Ramos (cell line): ENCODE measurements around the gene PLXNB1.

Experiments
- in situ Hi-C: fragments of 300-500 bp; cut with MboI; formaldehyde crosslinking; loops from one replicate; pipeline ENCODE4 v1.14.3; 2022; ENCODE audit warnings: low sequenced_read_pairs; ENCODE audit not compliant: unreplicated experiment

Gene PLXNB1

DNA sequence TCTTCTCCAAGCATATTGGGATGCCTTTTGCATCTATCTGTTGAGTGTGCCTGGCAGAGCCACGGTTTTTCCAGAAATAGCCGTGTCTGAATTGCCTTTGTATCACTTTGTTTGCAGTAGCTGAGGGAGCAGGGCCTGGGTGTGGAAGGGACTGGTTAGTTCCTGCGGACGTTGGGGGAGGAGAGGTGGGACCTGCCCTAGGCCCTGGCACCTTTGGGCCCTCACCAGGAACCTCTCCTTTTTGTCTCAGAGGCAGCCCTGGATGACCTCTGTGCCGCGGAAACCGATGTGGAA, 35.3 kb upstream of the PLXNB1 start:
- in situ Hi-C loops, result loop anchor here (10.0 kb wide), 1 partner anchor 170 kb away; the partner anchor contains the start of gene SLC26A6

DNA sequence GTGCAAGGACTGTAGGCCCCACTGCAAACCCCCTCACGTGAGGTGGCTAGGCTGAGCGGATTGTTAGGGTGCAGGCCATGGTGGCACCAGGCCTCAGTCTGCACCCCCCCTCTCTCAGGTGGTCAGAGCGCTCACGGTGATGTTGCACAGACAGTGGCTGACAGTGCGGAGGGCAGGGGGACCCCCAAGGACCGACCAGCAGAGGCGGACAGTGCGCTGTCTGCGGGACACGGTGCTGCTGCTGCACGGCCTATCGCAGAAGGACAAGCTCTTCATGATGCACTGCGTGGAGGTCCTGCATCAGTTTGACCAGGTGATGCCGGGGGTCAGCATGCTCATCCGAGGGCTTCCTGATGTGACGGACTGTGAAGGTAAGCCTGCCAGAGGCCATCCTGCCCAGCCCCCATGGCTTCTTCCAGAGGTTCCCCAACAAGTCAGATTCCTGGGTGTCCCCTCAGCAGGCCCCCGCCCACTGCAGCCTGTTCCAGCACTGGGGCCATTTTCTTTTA, 34.9 kb upstream of the PLXNB1 start:
- in situ Hi-C loops, result loop anchor here (10.0 kb wide), 1 partner anchor 170 kb away; the partner anchor contains the start of gene SLC26A6

DNA sequence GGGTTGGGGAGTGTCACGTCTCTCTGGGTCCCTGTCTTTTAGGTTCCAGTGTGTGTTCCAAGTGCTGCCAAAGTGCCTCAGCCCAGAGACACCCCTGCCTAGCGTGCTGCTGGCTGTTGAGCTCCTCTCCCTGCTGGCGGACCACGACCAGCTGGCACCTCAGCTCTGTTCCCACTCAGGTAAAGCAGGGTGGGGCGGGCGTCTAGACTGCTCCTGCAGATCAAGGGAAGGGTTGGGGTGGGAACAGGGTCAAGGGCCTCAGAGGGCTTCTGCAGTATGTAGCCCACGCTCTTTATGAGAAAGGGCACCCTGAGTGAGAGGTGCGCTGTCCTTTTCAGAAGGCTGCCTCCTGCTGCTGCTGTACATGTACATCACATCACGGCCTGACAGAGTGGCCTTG, 33.8 kb upstream of the PLXNB1 start:
- in situ Hi-C loops, result loop anchor here (10.0 kb wide), 1 partner anchor 171 kb away; the partner anchor contains the start of gene SLC26A6

DNA sequence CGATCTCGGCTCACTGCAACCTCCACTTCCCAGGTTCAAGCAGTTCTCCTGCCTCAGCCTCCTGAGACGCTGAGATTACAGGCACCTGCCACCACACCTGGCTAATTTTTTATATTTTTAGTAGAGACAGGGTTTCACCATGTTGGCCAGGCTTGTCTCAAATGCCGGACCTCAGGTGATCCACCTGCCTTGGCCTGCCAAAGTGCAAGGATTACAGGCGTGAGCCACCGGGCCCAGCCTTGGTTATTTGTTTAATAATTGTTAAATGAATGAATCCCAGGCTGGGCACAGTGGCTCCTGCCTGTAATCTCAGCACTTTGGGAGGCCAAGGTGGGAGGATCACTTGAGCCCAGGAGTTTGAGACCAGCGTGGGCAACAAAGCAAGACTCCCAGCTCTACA, 31.9 kb upstream of the PLXNB1 start:
- in situ Hi-C loops, result loop anchor here (10.0 kb wide), 1 partner anchor 173 kb away; the partner anchor contains the start of gene SLC26A6

DNA sequence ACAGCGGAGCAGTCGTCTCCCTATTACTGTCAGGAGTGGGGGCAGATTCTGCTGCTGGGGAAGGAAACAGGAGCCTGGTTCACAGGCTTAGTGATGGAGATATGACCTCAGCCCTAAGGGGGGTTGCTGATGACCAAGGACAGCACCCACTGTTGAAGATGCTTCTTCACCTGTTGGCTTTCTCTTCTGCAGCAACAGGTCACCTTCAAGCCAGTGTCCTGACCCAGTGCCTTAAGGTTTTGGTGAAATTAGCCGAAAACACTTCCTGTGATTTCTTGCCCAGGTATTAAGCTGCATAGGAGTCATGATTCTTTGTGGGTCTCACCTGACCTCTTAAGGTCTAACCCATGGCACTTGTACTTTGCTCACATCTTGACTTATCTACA, 30.6 kb upstream of the PLXNB1 start:
- in situ Hi-C loops, result loop anchor here (10.0 kb wide), 1 partner anchor 174 kb away; the partner anchor contains the start of gene SLC26A6

DNA sequence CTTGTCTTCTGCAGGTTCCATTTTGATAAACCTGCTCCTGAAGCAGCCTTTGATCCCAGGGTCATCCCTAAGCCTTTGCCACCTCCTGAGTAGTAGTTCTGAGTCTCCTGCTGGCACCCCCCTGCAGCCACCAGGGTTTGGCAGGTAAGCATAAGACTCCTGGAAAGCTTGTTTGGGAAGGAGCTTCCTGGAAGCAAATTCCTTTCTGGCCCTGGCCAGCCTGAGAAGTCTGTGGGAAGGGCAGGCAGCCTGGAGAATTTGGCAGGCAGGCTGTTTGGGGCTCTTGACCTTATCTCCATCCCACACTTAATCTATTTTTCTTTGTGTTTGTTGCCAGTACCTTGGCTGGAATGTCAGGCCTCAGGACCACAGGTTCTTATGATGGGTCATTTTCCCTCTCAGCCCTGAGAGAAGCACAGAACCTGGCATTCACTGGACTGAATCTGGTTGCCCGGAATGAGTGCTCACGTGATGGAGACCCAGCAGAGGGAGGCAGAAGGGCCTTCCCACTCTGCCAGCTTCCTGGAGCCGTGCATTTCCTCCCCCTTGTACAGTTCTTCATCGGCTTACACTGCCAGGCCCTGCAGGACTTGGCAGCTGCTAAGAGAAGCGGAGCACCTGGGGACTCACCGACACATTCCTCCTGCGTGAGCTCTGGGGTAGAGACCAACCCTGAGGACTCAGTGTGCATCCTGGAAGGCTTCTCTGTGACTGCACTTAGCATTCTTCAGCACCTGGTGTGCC, 30.1 kb upstream of the PLXNB1 start:
- in situ Hi-C loops, result loop anchor here (10.0 kb wide), 1 partner anchor 175 kb away; the partner anchor contains the start of gene SLC26A6

DNA sequence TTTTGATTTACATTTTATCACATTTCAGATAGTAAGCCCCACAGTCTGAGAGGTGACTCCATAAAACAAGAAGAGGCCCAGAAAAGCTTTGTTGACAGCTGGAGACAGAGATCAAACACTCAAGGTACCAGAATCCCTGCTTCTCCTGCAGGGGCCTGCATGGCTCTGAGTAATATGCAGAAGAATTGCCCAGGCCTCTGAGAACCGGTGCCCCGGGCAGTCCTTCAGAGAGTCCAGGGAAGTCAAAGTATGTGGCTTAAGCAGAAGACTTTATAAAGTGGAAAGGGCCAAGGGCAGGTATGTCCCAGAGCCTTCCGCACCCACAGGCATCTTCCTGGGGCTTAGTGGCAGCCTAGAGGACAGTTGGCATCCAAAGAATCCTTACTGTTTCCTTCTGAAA, 29.4 kb upstream of the PLXNB1 start:
- in situ Hi-C loops, result no loop called here

DNA sequence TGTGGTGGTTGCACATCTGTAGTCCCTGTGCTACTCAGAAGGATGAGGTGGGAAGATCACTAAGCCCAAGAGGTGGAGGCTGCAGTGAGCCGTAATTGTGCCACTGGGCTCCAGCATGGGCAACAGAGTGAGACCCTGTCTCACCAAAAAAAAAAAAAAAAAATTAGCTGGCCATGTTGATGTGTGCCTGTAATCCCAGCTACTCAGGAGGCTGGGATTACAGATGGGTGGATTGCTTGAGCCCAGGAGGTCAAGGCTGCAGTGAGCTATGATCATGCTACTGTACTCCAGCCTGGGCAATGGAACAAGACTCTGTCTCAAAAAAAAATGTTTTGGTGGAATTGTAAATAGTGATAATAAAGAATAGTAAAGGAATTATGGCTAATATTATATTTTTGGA, 26.6 kb upstream of the PLXNB1 start:
- in situ Hi-C loops, result no loop called here

DNA sequence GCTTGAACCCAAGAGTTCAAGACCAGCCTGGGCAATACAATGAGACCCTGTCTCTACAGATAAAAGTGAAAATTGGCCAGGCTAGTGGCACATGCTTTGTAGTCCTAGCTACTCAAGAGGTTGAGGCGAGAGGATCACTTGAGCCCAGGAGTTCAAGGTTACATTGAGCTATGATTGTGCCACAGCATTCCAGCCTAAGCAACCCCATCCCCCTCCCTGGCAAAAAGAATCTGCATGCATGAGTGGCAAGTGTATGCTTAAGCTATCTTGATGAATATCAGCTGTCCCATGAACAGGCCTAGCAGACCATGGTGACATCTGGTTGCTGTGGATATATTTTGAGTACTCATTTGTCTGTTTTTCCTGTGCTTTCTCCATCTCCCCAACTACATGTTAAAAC, 21.4 kb upstream of the PLXNB1 start:
- in situ Hi-C loops, result no loop called here

DNA sequence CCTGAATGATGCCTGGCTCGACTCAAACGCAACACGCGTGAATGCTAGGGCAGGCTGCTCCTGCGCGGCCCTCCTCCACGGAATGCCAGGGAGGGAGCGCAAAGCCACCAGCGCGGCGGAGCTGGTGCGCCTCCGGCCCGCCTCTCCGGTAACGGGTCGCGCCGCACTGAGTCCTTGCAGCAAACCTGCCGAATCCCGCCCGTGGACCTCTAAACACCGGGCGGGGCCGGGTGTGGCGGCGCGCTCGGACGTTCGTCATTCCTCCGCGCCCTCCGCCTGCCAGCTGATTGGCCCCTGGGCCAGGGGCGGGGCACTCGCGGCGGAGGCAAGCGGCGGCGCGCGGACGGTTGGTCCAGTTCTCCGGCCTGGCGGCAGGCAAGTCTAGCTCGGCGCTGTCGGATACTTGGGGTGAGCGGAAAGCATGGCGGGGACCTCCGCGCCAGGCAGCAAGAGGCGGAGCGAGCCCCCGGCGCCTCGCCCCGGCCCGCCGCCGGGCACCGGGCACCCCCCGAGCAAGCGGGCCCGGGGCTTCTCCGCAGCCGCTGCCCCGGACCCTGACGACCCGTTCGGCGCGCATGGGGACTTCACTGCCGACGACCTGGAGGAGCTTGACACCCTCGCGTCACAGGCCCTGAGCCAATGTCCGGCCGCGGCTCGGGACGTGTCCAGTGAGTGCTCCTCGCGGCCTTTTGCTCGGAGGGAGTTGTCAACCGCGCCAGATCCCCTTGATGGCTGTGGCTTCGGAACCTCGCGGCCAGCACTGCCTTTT, 16.7 kb upstream of the PLXNB1 start, which contains the start of gene ATRIP:
Gene ATRIP (plus strand): TSS at position 313 of the 769 bp plus-strand sequence. CDS start 109 bp downstream, at position 422.
- in situ Hi-C loops, result no loop called here

DNA sequence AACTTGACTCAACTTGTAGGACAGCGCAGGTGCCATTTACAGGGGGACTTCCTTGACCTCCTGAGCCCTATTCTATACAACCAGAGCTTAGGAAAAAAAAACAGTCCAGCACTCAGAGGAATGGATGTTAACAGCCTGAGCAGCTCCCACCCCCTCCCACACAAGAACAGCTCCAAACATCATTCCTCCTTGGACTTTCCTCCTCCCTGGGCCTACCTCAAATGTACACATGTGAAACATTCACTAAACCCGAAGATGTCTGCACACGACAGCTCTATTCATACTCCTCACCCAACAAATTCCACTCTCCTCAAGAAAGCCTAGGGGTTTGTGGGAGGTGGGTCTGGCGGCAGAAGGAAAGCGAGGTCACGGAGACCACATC, 16.1 kb upstream of the PLXNB1 start:
- in situ Hi-C loops, result no loop called here

DNA sequence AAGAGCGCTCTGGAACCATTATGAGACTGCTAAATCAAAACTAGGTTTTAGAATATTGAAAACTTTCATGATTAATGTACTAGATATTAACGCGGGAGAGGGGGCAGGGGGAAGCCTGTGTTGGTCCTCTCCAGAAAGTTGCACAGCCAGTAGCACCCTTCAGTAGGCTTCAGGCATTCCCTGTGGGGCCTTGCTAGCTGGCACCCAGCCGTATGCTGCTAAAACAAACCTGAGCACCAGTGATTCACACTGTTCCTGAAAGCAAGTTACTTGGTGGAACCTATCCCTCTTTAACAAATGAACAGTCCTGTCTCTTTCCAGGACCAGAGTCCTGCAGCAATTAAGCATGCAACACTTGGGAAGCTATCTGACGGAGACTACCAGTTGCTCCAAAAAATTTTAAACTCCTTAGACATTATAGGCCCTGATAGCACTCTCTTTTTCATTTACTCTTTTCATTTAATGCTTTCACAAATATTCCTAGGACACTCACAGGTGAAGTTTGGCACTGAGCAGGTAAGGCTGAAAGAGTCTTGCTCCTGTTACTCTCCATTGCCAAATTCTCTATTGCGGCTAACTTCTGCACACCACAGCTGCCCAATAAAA, 15.5 kb upstream of the PLXNB1 start:
- in situ Hi-C loops, result no loop called here

DNA sequence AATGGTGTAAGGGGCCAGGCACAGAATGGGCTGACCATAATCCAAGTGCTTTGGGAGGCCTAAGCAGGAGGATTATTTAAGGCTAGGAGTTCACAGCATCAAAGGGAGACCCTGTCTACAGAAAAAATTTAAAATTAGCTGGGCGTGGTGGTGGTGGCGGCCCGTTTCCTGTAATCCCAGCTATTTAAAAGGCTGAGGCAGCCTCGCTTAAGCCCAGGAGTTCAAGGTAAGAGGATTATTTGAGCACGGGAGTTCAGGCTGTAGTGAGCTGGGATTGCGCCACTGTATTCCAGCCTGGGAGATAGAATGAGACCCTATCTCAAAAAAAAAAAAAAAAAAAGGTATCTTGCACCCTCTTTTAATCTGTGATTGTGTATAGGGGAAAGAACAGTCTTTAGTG, 12.1 kb upstream of the PLXNB1 start:
- in situ Hi-C loops, result no loop called here

DNA sequence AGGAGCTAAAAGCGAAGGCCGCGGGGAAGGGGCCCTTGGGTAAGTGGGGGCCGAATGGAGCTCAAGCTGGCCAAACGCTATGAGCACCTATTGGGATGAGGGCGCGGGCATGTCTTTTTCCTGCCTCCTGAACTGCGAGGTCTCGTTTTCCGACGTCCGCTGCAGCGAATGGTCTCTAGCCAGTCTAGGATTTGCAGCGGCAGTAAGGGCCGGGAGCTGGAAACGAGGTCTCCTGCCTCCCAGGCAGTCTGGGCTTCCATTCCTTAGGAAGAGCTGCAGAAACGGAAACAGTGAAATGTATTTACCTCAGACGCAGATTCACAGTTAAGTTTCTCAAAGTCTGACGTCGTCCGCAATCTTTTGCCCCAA, 10.7 kb upstream of the PLXNB1 start:
- in situ Hi-C loops, result no loop called here

DNA sequence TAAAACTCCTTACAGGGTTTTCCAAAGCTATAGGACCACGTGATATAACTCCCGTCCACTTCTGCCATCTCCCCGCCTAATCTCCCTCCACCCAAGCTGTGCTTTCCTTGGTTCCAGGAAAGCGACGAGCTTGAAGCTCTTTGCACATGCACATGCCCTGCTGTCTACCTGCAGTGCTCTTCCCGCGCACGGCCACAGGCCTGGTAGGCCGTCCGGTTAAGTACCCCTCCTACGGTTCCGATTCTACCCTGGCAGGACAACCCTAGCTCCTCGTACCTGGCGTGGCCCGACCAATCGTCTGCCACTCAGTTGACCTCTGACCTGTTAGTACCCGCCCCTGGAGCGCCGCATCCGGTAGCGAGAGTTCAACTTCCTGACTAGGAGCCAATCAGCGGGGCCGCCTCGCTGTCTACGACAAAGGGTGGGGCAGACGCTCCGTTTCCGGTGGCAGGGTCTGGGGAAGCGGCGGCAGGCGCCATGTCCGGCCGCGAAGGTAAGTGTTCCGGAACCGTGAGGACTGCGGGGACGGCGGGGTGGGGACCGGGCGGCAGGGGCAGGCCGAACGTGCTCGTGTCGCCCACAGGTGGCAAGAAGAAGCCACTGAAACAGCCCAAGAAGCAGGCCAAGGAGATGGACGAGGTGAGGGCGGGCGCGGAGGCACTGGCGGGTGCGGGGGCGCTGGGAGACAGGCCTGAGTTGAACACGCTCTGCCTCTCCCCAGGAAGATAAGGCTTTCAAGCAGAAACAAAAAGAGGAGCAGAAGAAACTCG, 10.1 kb upstream of the PLXNB1 start, which contains the start of the genes CCDC51 and TMA7:
Gene CCDC51 (minus strand): TSS at position 300 of the 770 bp plus-strand sequence. CDS start 4,991 bp downstream, outside the sequence.
Gene TMA7 (plus strand): TSS at position 438 of the 770 bp plus-strand sequence. CDS start 40 bp downstream, at position 478.
- in situ Hi-C loops, result loop anchor here (5.0 to 10.0 kb wide), 2 partner anchors 205 to 248 kb away; no protein-coding TSS in a partner anchor

DNA sequence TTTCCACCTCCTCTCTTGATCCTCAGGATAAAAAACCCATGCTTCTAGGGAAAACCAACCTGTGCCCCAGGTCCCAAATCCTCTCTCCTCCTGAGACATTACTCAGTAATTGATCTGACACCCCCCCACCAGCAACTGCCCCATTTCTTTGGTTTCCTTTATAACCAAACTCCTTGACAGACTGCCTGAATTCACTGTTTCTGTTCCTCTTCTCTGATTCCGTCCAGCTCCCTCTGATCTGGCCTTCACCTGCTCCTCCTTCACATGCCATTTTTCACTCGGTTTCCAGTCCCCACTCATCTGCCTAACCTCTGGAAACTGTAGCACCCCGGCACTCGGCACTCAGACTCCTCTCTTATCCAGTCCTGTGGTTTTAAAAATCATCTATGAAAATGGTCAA, 7.9 kb upstream of the PLXNB1 start:
- in situ Hi-C loops, result loop anchor here (5.0 to 10.0 kb wide), 2 partner anchors 203 to 246 kb away; no protein-coding TSS in a partner anchor

DNA sequence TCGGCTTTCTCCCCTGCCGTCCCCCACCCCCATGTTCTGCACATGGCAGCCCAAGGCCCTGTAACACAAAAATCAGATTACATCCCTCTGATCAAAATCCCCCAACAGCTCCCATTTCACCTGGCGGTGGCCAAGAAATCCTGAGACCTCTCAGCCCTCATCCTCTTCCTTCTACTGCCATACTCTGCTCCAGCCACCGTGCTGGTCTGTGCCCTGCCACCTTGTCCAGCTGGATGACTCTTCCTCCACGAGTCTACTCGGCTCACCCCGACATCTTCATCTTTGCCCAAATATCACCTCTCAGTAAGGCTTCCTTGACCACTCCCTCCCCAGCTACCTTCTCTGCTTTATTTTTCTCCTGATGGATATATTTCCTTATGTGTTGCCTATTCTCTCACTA, 7.0 kb upstream of the PLXNB1 start:
- in situ Hi-C loops, result loop anchor here (5.0 to 10.0 kb wide), 2 partner anchors 202 to 245 kb away; no protein-coding TSS in a partner anchor

DNA sequence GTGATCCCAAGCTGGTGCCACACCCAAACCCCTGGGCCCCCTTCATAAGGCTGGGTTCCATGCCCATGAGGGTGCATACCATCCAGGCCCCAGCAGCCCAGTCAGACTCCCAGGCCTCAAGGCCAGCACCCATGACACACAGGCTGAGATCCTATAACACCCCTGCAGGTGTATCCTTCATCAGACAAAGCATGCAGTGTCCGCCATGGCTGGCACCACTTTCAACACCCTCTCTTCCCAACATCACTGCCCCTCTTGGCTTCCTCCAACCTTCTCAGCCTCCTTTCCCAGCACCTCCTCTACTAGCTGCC, 6.5 kb upstream of the PLXNB1 start:
- in situ Hi-C loops, result loop anchor here (5.0 to 10.0 kb wide), 2 partner anchors 202 to 244 kb away; no protein-coding TSS in a partner anchor

DNA sequence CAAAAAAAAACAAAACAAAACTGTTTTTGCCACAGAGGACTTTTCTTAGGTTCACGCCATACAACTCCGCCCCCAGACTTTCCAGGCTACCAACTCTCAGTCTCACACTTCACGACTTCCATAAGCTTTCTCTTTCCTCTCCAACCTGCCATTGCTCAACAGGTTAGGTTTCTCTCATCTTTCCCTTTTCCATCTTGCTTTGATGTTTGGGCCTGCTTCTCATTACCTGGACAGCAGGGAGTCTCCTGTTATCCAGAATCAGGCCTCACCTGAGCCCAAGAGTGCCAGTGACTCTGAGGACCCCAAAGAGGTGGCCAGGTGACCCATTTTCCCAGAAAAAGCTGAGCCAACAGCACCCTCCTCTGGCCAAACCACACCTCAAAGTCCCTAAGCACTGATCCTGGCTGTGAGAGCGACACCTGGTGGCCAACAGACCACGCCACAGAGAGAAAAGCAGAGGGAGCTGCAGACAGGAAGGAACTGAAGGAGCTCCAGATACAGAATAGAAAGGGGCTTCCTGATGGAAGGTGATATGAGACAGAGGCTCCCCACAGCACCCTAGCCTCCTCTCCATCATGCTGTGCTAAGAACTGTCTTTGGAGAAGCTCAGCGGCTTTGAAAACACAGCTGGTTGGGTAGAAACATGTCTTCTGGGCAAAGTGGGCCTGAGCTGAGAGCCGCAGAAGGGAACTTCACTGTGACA, 6.0 kb upstream of the PLXNB1 start:
- in situ Hi-C loops, result loop anchor here (5.0 to 10.0 kb wide), 2 partner anchors 201 to 244 kb away; no protein-coding TSS in a partner anchor
